NCI-H82 treated with DMSO at 0.1 percent for 48 hours (cell line): ENCODE data around the gene CCDC187.
"Not testable (repeated sequence)": the region's sequence is repeated elsewhere in the genome, so short reads cannot be mapped to it uniquely, and the experiment has no call there.

Experiments used
- DNase-seq: peaks from one replicate; lab custom pipeline; 2025; ENCODE audit not compliant: unreplicated experiment; lab: John Stamatoyannopoulos, UW

The CCDC187 gene

DNA sequence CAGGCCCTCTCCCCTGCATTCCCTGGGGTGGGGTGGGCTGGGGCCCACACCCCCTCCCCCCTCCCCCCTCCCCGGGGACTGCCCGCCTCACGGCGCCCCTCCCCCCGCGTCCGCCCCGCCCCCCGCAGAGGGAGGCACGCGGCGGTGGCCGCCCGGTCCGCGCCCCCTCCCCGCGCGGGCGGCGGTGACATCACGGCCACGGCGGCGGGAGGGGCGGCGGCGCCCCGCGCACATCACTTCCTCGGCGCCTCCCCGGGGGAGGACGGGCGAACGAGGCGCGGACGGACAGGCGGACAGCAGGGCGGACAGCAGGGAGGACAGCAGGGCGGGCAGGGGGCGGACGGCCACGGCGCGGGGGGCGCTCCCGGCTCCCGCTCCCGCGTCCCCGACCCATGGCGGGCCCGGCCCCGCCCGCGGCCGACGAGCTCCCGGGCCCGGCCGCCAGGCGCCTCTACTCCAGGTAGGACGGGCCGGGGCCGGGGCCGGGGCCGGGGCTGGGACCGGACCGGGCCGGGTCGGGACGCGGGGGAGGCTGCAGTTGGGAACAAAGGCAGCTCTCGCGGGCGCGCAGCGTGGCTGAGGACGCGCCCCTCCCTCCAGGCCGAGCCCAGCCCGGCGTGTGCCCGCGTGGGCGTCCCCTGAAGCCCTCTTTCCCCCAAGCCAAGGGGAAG is 23.5 kb upstream of the CCDC187 start, which contains the start of gene GPSM1:
TSS of gene GPSM1 (plus strand) at position 236 of the 671 bp plus-strand sequence. CDS start at position 393, 157 bp downstream.
- no peak for DNase-seq

DNA sequence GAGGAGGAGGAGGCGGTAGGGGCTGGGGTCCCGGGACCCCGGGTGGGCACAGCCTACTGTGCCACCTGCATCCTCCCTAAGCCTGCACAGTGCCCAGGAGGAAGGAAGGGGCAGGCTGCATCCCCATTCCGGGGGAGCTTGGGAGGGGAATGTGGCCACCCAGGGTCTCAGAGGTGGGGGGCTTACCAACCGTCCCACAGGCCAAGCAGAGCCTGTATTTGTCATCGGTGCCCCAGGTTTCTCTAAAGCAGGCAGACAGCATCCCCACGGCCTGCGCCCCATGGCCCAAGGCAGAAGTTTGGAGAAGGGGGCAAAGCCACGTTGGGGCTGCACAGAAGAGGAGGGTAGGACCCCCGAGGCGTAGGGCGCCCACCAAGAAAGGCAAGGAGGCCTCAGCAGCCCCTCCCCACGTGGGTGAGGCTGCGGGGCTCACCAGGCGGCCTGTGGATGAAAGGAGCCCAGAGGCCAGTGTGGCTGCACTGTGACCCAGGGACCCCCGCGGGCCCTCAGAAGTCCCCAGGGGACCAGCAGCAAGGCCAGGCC is 22.9 kb upstream of the CCDC187 start:
- DNase-seq = no peak

- no peak for DNase-seq
Measured at GRCh38 chr9:136326061-136326760, 22.3 kb upstream of the CCDC187 start.

DNA sequence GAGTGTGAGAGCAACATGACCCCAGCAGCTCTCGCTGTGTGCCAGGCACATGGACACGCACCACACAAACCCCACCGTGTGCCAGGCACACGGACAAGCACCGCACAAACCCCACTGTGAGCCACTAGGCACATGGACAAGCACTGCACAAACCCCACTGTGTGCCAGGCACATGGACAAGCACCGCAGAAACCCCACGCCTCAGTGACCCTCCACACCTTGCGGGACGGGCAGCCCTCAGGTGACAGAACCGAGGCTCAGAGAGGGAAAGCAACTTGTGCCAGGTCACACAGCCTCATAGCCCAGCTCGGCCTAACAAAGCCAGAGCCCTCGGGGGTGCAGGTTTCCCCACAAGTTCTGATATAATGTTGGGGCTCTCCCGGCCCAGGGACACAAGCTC is 21.5 kb upstream of the CCDC187 start:
- no peak for DNase-seq

DNA sequence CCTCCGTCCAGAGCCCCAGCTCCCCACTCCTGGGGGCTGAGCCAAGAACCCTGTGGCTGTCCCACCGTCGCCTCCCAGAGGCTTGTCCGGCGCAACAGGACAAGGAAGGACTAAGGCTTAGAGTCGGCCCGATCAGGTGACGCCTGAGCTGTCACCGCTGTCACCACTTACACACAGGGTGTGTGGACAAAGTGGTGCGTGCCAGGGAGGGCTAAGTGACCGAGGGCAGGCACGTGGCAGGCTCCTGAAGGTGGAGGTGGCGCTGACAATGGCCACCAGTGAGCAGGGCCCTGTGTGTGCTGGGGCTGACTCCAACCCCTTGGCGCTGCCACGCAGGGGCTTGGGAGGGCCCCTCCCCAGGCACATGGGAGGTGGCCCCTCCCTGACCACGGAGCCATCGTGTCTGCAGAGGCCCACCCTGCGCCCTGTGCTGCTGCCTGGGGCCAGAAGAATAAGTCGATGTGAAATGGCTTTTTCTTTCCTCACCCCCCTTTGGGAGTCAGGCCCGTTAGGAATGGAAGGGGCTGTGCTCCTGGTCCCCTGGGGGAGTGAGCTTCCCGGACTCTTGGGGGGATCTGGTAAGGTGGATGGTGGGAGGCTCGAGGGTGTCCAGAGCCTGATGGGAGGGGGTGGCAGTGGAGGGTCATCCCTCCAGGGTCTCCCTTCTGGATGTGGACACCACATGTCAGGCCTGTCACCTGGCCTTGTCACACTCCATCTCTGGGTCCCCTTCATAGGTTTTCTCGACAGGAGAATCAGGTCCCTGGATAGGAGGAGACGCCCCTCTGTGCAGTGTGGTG is 20.8 kb upstream of the CCDC187 start:
- no peak for DNase-seq

DNA sequence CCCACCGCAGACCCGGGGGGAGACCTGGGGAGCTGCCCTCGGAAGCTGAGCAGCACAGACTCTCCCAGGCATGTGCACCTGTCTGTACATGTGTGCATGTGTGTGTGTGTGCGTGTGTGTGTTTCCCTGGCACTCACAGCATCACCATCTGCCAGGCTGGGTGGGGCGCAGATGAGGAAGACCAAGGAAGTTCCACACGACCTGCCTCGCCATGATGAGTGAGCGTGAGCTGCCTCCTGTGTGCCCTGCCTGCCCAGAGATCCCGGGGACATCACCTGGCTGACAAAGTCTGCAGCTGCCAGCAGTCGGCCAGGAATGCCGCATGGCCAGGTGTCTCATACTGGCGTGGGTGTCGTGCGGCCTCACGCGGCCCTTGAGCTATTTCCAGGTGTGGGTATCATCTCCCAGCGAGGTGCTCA is 19.5 kb upstream of the CCDC187 start:
- no peak for DNase-seq

GRCh38 chr9:136322756-136323330 is 18.9 kb upstream of the CCDC187 start:
- DNase-seq = no peak

- DNase-seq = no peak
Measured at GRCh38 chr9:136321561-136321960, 17.7 kb upstream of the CCDC187 start.

DNA sequence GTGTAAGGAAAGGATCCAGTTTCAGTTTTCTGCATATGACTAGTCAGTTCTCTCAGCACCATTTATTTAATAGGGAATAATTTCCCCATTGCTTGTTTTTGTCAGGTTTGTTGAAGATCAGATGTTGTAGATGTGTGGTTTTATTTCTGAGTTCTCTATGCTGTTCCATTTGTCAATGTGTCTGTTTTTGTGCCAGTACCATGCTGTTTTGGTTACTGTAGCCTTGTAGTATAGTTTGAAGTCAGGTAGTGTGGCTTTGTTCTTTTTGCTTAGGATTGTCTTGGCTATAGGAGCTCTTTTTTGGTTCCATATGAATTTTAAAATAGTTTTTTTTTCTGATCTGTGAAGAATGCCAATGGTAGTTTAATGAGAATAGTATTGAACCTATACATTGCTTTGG is 17.1 kb upstream of the CCDC187 start:
- not testable (repeated sequence) for DNase-seq

DNA sequence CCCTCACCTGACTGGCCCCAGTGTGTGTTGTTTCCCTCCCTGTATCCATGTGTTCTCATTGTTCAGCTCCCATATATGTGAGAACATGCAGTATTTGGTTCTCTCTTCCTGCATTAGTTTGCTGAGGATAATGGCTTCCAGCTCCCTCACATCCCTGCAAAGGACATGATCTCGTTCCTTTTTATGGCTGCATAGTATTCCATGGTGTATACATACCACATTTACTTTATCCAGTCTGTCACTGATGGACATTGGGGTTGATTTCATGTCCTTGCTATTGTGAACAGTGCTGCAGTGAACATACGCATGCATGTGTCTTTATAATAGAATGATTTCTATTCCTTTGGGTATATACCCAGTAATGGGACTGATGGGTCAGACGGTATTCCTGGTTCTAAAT is 16.1 kb upstream of the CCDC187 start:
- DNase-seq = not testable (repeated sequence)

GRCh38 chr9:136319244-136319643 is 15.3 kb upstream of the CCDC187 start:
- DNase-seq = not testable (repeated sequence)

DNA sequence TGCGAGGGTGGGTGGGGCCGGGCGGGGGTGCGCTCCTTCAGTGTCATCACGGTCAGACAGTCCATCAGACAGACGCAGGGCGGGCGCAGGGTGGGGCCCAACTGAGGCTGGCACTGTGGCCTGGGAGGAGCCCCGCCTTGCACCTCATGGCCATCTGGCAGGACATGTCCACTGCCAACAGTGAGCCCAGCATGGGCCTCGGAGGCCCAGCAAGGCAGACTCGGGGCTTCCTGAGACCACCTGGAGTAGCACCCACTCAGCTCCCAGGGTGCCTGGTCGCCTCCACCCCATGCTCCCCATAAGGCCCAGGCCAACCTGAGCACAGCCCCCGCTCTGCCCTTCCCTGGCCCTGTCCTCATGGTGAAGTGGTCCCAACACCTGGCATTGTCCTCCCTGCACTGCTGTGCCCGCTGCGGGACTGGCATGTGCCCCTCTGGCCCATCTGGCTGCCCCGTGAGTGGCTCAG is 14.9 kb upstream of the CCDC187 start:
- no peak for DNase-seq

DNA sequence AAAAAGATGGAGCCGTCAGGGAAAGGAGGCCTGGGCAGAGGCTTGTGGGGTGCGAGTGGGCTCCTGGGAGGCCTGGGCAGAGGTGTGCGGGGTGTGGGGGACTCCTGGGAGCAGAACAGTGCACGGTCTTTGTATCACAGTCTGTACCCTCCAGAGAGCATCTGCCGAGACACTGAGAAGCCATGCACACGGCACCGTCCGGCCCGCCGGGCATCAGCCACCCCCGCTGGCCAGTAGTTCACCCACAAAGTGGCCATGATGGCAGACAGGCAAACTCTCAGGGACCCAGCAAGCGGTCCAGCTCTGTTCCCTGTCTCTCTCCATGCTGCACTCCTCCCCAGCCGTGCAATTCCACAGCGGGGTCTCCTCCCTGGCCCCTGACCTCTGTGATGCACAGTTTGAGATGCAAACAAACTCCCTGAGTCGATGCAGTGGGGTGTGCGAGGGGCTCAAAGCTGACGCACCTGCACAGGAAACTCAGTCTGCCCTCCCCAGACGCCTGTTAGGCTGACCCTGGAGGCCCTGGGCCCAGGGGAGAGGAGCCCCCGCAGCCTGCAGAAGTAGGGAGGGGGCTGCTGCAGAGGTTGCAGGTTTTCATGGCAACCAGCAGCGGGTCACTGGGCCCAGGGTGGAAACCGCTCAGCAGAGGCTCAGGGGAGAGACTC is 14.3 kb upstream of the CCDC187 start:
- DNase-seq = no peak

DNA sequence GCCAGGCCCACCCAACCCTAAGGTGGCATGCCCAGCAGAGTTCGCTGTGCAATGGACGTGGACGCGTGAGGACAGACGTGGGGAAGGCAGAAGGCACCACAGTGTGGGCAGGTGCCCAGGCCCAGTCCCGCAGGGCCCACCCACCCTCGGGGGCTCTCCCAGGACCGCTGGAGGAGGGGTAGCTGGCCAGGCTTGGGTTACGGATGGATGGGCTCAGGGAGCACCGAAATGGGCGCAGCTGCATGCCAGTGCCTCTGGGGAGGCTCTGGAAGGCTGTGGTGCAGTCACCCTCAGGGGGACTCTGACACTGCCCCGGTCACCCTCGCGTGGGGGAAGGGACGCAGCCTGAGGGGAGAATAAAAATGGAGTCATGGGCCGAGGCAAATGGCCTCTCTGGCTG is 13.8 kb upstream of the CCDC187 start:
- DNase-seq = no peak

DNA sequence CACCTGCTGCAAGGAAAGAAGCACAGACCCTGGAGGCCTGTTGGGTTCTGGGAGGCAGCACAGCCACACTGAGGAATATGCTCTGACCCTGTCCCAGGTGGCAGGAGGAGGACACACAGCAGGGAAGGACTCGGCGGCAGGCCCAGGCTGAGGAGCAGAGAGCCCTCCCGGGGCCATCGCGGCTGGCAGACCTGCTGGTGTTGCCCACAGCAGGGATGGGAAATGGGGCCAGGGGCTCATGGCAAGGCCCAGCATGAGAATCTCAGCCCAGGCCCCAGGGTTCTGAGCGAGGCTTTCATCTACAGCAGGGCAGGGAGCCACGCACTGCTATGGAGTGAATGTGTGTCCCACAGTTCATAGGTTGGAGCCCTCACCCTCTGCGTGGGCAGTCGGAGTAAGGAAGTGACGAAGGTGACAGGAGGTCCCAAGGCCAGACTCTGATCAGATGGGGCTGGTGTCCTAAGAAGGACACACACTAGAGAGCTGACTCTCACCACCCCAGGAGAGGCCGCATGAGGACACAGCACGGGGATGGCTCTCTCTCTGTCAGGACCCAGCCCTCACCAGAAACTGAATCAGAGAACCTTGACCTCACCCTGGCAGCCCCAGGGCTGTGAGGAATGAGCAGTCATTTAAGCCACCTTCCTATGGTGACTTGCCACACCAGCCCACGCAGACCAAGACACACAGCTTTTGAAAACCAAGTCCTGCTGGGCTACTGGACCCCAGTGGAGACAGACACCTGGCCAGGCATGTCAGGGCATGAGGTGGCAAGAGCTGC is 13.2 kb upstream of the CCDC187 start:
- no peak for DNase-seq

- no peak for DNase-seq
Measured at GRCh38 chr9:136316271-136316751, 12.4 kb upstream of the CCDC187 start.

DNA sequence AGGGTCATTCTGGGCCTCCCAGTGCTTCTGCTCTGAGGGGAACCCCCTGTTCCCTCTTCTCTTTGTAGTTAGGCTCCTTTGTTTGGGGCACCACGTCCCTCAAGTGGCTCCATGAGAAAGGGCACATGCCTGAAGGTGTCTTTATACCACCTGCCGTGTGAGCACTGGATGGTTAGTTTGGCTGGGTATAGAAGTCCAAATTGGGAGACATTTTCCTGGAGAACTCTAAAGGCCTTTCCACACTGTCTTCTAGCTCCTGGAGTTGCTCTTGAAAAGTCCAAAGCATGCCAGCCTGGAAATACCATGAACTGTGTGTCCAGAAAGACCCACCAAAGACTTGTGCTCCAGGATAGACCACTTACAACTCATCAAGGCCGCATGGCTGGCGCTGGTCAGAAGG is 11.1 kb upstream of the CCDC187 start:
- no peak for DNase-seq

GRCh38 chr9:136314056-136314416 is 10.1 kb upstream of the CCDC187 start:
- no peak for DNase-seq
